Gastroesophageal sphincter (tissue), 3 donors: Measurements from ENCODE around the gene NEDD4L.

ENCODE experiments used
- EP300 ChIP-seq: sonication (generic); formaldehyde crosslinking; IDR thresholded peaks from one replicate; pipeline ENCODE4 v1.6.1; 2017; ENCODE audit warnings: antibody characterized with exemption, mild to moderate bottlenecking
- POLR2A ChIP-seq, 2 donors: fragments of 450-650 bp; IDR thresholded peaks; one replicate each; pipeline ENCODE4 v1.6.1; 2017; ENCODE audit warnings: antibody characterized with exemption in 2 of 2, mild to moderate bottlenecking in 2 of 2, moderate library complexity in 1 of 2
- POLR2AphosphoS5 ChIP-seq: sonication (generic); formaldehyde crosslinking; IDR thresholded peaks from one replicate; pipeline ENCODE4 v1.6.1; 2017; ENCODE audit warnings: antibody characterized with exemption
- TF ChIP-seq, protein P1 (sequence below), 4 experiments: fragments of 200-600 bp in 2 of 4; fragments of 450-650 bp in 2 of 4; sonication (generic) in 1 of 4; IDR thresholded peaks; one replicate each; pipeline ENCODE4 v1.5.1; 2017 to 2019; ENCODE audit warnings: antibody characterized with exemption in 4 of 4, mild to moderate bottlenecking in 2 of 4, moderate library complexity in 2 of 4

DNA sequence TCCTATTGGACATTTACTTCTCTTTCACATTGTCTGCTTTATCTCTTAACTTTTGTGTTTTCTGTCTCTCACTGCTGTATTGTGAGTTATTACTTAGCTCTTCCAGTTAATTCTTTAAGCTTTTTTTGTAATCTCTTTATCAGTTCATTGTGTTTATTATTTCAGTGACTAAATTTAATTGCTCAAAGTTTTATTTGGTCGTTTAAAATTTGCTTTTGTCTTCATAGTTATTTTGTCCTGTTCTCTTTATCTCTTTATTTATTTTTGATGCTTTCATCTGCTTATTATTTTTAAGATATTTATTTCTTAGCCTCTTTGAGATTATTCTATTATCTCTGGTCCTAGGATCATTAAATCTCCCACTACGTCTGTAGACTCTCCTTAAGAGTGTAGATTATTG, 316.3 kb downstream of the NEDD4L start:
- TF ChIP-seq, protein P1, sequence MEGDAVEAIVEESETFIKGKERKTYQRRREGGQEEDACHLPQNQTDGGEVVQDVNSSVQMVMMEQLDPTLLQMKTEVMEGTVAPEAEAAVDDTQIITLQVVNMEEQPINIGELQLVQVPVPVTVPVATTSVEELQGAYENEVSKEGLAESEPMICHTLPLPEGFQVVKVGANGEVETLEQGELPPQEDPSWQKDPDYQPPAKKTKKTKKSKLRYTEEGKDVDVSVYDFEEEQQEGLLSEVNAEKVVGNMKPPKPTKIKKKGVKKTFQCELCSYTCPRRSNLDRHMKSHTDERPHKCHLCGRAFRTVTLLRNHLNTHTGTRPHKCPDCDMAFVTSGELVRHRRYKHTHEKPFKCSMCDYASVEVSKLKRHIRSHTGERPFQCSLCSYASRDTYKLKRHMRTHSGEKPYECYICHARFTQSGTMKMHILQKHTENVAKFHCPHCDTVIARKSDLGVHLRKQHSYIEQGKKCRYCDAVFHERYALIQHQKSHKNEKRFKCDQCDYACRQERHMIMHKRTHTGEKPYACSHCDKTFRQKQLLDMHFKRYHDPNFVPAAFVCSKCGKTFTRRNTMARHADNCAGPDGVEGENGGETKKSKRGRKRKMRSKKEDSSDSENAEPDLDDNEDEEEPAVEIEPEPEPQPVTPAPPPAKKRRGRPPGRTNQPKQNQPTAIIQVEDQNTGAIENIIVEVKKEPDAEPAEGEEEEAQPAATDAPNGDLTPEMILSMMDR (IDR thresholded peaks at IDR 0.05): no peak
- TF ChIP-seq EP300 (no peak), POLR2A (IDR thresholded peaks at IDR 0.05) (no peak), POLR2AphosphoS5 (no peak)
